ENCODE data around the gene OR6Y1.

DNA sequence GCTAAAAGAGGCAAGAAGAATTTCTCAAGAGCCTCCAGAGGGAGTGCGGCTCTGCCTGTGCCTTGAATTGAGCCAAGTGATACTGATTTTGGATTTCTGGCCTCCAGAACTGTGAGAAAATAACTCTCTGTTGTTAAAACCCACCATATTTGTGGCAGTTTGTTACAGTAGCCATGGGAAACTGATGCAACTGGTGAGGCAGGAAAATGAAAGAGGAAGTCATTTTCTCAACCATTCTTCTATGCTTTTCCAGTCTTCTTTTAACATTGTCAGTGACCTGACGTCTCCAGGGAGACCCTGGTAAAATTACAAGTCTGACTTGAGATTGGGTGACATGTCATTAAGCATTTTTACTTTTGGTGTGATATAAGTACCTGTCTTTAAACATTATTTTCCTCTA, 10.4 kb upstream of the OR6Y1 start:
- TF ChIP-seq, protein P1, sequence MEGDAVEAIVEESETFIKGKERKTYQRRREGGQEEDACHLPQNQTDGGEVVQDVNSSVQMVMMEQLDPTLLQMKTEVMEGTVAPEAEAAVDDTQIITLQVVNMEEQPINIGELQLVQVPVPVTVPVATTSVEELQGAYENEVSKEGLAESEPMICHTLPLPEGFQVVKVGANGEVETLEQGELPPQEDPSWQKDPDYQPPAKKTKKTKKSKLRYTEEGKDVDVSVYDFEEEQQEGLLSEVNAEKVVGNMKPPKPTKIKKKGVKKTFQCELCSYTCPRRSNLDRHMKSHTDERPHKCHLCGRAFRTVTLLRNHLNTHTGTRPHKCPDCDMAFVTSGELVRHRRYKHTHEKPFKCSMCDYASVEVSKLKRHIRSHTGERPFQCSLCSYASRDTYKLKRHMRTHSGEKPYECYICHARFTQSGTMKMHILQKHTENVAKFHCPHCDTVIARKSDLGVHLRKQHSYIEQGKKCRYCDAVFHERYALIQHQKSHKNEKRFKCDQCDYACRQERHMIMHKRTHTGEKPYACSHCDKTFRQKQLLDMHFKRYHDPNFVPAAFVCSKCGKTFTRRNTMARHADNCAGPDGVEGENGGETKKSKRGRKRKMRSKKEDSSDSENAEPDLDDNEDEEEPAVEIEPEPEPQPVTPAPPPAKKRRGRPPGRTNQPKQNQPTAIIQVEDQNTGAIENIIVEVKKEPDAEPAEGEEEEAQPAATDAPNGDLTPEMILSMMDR (IDR thresholded peaks at IDR 0.05; ENCODE audit: low read depth, low read length) = no peak
- TF ChIP-seq EZH2phosphoT487 (IDR thresholded peaks at IDR 0.05; ENCODE audit: low read depth) = no peak
